ENCODE data around the gene BHLHE23.
A peak's percentile ranks its signal among the peaks of the same experiment; 100 is the strongest.

Gene BHLHE23

DNA sequence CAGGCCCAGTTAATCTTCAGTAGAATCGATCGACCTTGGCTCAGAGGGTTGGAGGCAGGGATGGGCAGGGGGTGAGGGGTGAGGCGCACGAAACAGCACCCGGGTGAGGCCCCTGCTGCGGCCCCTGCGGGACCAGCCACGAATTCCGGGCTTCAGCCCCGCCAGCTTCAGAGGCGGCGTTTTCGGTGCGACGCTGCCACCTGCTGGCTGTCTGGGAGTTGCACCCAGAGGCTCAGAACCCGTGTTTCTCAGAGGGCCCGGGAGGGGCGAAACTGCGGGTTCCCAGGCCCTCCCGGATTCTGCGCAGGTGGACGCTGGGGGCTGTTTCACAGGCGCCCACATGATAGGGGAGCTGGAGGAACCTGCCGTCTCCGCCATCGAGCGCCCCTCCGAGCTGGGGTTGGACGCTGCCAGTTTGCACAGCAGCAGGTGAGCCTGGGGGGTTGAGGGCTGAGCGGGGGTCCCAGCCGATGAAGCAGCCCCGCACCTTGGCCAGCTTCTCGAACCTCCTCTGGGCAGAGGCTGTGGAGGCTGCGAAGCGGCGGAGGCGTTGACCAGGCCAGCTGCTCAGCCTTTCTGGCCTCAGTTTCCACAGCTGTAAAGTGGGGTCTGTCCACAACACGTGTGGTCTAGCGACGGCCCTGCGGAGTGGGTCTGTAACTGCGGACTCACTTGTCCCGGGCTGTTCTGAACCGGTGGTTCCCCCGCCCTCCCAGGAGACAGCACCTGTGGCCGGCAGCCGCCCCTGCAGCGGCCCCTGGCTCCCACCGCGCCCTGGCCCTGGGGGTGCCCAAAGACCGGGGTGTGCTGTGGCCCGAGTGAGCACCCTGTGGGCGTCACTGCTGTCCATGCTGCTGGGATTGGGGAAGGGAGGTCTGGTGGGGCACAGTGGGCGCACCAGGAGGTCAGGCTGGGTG, 2.5 kb upstream of the BHLHE23 start:
- DNase-seq (peak; percentile 87), ATAC-seq (peak; percentile 75)

DNA sequence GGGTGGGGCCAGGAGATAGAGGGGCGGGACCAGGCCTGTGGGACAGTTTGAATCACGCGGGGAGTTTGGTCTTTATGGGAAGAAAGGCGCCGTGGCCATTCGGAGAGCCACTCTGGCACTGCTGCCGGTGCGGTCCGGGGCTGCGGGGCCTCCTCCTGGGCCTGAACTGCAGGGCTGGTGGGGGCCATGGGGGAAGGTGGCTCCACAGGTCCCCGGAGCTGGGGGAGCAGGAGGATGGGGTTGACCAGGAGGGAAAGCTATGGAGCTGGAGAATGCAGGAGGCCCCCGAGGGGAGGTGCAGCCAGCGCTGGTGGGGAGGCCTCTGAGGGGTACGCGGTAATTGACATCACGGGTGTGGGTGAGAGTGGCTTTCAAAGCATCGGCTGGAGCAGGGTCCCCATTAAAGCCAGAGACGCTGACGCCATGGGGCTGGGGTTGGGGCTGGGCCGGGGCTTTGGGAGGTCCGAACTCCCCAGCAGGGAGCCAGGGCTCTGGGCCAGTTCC, 1.8 kb upstream of the BHLHE23 start:
- DNase-seq (no peak), ATAC-seq (peak; percentile 21)

DNA sequence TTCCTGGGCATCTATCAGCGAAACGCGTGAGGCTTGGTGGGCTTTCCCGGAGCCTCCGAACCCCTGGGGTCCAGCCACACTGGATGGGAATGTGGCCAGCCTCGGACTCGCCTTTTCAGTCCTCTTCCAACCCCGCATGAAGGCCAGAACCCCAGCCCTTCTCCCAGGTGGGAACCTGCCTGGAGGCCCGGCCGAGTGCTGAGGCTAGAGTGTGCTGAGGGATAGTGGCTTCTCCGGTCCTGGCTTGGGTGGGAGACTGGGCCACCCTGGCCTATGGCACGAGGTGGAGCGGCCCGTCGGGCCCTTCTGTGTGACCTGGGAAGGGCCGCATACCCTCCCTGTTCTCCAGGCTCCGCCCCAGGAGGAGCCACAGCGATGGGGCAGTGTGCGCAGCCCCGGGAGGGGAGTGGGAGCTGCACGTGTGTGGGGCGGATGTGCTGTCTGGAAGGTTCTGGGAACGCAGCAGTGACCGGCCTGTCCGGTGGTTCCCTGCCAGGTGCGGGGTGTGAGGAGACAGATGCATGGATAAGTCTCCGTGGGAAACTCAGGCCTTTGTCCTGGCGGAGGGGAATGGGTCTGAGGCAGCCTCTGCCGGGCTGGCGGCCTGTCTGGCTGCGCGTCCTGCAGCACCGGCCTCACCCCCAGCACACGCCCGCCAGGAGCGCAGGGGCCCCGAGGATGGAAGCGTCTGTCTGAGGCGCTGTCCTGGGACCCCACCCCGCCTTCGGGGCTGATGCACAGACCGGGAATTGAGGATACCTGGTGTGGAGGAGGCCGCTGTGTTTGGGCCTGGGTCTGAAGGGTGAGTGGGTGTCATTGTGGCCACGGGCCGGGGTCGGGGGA, 1.1 kb upstream of the BHLHE23 start:
- DNase-seq: no peak
- ATAC-seq: no peak

DNA sequence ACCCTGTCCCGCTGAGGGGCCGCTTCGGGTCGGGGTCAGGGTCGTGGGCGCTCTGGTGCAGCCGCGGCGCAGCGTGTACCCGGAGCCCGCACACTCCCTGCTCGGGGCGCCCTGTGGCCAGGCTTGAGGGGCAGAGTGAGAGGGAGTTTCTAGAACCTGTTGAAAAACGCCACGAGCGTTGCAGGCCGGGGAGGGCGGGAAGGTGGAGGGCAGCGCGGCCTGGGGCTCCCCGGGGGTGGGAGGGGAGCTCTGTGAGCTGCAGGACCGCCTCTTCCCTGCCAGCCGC, 539 bp upstream of the BHLHE23 start:
- DNase-seq (no peak), ATAC-seq (no peak)

- ATAC-seq (no peak), DNase-seq (peak; percentile 16)
Observed at GRCh38 chr20:63005862-63006539, 763 bp downstream of the BHLHE23 start.

- DNase-seq (no peak), ATAC-seq (no peak)
Observed at GRCh38 chr20:63005365-63005861, 1.4 kb downstream of the BHLHE23 start.

GRCh38 chr20:63004607-63005364, 2.0 kb downstream of the BHLHE23 start:
- ATAC-seq: no peak
- no peak for DNase-seq

GRCh38 chr20:63003546-63003945, 3.2 kb downstream of the BHLHE23 start:
- no peak for ATAC-seq
- no peak for DNase-seq

- ATAC-seq (no peak), DNase-seq (no peak)
Observed at GRCh38 chr20:63002511-63002910, 4.3 kb downstream of the BHLHE23 start.

DNA sequence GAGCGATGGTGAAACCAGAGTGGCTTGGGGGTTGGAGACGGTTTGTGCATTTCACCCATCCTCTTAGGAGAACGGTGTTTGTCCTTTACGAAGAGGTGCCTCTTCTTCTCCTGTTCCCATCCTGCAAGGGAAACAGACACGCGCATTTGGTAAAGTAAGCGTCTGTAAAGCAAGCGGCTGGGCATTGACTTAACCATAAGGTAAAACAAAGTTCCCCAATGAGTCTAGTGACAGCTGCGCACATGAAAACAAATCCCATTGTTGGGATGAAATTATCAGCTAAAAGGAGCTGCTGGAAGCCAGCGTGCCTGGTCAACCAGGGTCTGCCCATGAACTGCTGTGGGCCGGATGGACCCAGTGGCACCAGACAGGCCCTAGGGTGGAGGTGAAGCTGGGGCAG, 5.8 kb downstream of the BHLHE23 start:
- DNase-seq (no peak), ATAC-seq (no peak)

DNA sequence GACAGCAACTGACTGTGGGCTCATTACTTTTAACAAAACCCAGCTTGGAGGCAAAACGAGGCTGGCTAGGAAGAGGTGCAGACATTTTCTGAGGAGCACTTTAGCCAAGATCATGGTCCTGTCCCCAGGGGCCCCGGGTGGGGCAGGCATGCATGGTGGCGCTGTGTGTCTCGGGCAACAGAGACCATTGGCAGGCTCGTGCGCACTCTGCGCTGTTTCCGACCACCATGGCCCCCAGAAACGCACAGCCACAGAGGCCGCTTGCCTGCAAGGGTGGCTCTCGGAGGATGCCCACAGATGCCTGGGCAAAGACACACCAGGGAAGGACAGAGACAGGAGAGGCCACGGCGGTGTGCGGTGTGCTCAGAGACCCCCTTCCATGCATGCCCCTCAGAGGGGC, 6.7 kb downstream of the BHLHE23 start:
- DNase-seq: no peak
- ATAC-seq: no peak

GRCh38 chr20:62999580-62999979, 7.2 kb downstream of the BHLHE23 start:
- DNase-seq: no peak
- no peak for ATAC-seq

- ATAC-seq: no peak
Observed at GRCh38 chr20:62998449-62998848, 8.3 kb downstream of the BHLHE23 start.

GRCh38 chr20:62997417-62998035, 9.2 kb downstream of the BHLHE23 start:
- ATAC-seq (no peak), DNase-seq (no peak)

More at GRCh38 chr20:62998449-62998848, 8.3 kb downstream of the BHLHE23 start:
- DNase-seq: no peak

GRCh38 chr20:62996596-62996982, 10.2 kb downstream of the BHLHE23 start:
- ATAC-seq: no peak
- no peak for DNase-seq

- ATAC-seq (no peak), DNase-seq (no peak)
Observed at GRCh38 chr20:62995898-62996595, 10.7 kb downstream of the BHLHE23 start.

GRCh38 chr20:62995481-62995880, 11.3 kb downstream of the BHLHE23 start:
- ATAC-seq (no peak), DNase-seq (no peak)

DNA sequence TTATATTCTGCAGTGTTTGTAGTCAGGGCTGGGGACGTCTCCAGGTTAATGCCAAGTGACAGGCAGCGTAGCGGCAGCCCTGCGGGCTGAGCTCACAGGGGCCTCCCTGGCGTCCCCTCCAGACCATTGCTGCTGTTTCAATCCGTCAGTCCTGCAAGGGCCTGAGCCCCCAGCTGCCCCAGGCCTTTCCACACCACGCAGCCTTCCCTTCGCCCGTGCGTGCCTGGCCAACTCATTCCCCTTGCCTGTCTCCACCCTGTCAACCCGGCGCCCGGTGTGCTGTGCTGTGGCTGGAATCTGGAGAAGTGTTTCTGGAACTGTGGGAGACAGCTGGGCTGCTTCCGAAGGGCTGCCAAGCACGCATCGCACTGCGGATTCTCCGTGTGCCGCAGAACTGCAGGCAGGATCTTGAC, 11.9 kb downstream of the BHLHE23 start:
- no peak for DNase-seq
- ATAC-seq: no peak

GRCh38 chr20:62993856-62994494, 12.8 kb downstream of the BHLHE23 start:
- ATAC-seq (no peak), DNase-seq (no peak)

- no peak for DNase-seq
- ATAC-seq: no peak
Observed at GRCh38 chr20:62991863-62992262, 14.9 kb downstream of the BHLHE23 start.
